GM18951 (cell line): Measurements from ENCODE around the gene HOXB6.

Source experiments
- POLR2A ChIP-seq: IDR thresholded peaks from 4 replicates; pipeline ENCODE4 v1.6.1; 2011; ENCODE audit warnings: mild to moderate bottlenecking; ENCODE audit not compliant: insufficient read length, insufficient read depth; ENCODE audit errors: extremely low read depth
- in situ Hi-C: fragments of 300-500 bp; cut with MboI; formaldehyde crosslinking; loops from one replicate; pipeline ENCODE4 v1.12.0; 2022; ENCODE audit warnings: low sequenced_read_pairs, mixed read lengths, inconsistent platforms; ENCODE audit not compliant: unreplicated experiment

Gene HOXB6

DNA sequence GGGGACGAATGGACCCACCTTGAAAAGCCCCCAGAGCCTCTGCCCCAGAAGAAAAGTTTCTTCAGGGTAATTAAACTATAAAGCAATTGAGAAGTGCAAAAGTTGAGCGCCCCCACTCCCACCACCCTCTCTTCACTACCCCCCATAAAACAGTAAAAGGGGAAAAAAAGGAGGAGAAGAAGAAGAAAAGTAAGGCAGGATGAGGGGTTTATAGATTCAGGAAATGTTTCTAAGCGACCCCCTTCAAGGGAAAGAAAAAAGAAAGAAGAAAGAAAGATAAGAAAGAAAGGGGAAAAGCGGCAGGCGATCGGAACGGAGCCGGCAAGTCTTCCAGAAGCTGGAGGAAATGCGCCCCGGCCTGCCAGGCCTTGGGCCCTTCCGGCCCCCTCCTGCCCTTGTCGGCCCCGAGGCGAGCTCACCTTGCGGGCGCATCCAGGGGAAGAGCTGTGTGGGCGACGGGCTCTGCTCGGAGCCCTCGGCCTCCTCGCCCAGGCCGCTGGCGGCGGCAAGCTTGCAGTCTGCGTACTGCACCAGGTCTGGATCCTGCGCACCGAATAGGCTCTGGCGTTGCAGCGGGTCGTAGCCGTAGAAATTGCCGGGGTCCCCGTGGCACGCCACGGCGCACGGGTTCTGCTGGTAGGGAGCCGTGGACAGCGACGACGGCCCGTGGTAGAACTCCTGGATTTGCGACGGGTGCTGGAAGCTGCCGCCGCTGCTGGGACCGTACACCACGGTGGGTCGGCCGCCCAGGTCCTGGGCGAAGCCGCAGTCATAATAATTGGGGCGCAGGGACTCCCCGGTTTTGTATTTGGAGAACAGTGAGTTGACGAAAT, 9.3 kb upstream of the HOXB6 start:
- no peak for TF ChIP-seq POLR2A
- in situ Hi-C loops: no loop called here

DNA sequence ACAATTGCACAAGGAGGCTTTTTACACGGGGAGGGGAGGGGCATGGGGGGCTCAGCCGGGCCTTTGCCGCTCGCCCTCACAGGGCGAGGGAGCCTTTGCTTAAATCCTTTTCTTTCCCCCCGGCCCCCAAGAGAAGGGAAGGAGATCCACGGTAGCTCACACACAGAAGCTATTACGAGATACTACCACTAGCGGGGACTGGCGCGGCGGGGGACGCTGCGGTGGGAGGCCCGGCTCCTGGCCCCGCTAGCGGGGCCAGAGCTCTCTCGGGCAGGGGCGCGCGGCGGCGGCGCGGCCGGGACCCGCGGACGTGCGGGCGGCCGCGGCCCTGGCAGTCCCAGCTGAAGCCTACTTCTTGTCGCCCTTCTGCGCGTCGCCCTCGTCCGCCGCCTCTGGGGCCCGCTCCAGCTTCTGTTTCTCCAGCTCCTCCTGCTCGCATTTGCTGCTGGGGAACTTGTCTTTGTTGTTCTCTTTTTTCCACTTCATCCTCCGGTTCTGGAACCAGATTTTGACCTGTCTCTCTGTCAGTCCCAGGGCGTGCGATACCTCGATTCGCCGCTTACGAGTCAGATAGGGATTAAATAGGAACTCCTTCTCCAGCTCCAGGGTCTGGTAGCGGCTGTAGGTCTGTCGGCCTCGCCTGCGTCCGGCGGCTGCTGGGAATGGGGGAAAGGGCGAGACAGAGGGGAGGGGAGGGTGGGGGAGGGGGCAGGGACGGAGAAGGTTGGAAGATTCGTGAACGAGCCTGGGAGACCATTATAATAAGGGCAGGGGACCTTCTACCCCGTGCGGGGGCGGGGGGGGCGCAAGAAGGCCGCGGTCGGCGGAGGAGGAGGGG, 8.3 kb upstream of the HOXB6 start:
- no peak for TF ChIP-seq POLR2A
- in situ Hi-C loops: no loop called here

DNA sequence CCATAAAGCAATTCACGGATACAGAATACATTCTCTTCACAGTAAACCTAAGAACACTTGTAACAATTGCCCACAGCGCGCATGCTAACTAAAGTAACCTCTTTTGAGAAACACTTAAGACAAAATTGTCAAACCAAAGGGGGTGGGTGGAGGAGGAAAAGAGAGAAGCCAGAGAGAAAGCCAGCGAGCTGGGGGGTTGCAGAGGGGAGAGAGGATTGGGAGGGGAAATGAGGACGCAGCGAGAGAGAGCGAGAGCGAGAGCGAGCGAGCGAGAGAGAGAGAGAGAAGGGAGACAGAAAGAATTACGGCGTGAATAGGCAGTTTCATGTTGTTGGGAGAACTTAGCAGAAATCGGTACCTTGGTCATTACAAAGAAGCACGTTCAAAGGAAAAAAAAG, 7.7 kb upstream of the HOXB6 start:
- in situ Hi-C loops: no loop called here

DNA sequence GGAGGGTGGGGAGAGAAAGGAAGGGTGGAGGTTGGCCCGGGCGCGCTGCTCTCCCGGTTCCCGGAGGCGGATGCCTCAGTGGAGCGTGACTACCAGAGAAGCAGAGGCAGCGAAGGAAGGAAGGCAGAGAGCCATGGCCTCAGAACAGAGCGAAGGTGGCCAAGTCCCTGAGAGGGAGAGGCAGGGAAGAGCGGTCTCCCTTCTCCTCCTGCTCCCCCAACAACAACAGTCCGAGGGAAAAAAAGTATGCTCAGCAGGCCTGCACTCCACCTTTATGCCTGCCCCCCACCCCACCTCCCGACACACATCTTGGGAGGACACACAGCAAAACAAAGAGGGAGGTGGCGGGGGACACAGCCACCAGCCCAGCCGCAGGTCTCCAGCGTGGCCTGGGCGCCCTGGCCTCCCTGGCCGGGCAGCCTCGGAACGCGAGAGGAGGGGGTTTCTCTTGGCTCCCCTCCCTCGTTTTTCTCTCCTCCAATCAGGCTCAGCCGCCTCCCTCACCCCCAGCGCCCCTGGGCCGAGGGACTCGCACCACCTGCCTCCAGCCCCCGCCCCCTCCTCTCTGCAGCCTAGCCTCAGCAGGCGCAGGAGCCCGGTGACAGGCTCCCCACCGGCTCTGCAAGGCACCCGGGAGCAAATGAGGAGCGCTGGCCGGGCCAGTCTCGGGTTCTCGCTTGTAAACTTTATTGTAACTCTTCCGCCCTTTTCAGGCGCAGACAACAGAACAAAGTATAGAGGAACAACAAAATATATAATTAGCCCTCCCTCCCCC, 7.1 kb upstream of the HOXB6 start:
- peak; percentile 22 for TF ChIP-seq POLR2A
- in situ Hi-C loops: no loop called here

More for the DNA sequence above, 7.7 kb upstream of the HOXB6 start:
- TF ChIP-seq POLR2A: no peak

DNA sequence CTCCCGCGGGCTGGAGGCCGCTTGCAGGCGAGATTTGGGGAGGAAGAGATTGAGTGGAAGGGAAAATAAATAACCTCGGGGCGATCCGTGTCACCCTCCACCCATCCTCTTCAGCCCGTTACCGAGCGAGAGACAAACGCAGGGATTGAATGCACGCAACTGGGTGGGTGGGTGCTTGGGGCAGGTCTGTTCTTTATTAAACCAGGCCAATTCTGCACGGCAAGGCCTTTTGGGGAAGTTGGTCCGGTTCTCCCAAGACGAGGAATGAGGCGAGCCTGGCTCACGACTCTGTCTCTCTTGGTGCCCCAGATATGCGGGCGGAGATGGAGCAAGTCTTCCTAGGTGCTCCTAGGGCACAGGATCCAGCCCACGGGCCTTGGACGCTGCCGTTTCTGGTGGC, 6.4 kb upstream of the HOXB6 start:
- in situ Hi-C loops: no loop called here
- no peak for TF ChIP-seq POLR2A

DNA sequence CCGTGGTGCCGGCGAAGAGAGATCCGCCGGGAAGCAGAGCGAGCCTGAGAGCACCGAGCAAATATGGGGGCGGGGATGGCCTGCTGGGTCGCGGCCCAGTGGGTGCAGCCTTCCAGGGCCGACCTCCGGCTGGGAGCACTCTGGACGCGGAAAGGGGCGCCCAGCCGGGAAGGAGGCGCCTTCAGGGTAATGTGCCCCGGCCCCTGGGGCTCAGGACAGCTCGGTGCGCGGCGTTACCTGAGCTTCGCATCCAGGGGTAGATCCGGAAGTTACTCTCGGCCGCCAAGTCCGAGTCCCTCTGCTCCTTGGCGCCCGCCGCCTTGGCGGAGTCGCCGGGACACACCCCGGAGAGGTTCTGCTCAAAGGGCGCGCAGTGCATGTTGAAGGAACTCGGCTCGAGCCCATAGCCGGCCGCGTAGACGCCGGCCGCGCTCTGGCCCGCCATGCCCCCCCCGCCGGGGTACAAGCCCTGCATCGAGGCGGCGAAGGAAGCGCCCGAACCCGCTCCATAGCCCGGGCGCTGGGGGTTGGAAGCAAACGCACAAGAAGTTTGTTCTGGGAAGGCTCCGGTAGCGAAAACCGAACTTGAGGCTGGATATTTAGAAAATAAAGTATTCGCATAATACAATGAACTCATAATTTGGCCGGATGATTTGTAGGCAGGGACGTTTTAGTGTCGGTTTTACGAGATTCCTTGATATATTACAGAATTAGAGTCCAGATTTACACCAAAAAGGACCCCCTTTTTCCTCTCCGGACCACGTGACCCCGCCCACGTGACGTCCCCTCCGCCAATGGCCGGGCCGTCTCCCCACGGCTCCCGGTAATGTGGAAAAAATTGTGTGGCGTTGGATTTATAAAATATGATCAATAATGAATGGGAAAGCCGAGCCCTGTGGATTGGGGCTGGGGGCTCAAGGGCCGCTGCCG, 5.8 kb upstream of the HOXB6 start, which contains the start of gene HOXB7:
Gene HOXB7, minus strand, starts transcription at position 736 of the 930 bp plus-strand sequence. Its CDS starts 99 bp downstream, at position 637.
- in situ Hi-C loops: no loop called here
- peak; percentile 46 for TF ChIP-seq POLR2A

DNA sequence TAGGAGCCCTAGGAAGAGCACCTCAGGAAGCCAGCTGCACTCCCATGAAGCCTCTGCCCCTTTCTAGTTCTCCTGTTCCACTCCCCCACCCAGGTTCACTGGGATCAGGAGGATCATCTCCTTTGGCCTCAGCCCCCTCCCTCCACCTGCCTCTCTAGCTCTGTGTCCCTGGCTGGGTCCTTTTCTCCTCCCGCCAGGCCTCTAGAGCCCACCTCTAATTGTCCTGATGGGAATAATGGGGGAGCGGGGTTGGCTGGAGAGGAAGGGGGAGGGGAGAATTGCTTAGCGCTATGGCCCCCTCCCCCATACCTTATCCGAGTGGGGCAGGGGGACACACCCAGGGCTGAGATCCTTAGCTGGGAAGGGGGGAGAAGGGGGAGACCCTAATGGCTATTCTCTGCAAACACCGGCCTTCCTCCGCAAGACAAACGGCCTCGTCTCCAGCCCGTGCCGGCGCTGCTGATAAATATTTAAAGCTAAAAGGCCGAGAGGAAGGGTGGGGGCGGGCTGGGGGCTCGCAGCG, 5.0 kb upstream of the HOXB6 start:
- TF ChIP-seq POLR2A: no peak
- in situ Hi-C loops: no loop called here

DNA sequence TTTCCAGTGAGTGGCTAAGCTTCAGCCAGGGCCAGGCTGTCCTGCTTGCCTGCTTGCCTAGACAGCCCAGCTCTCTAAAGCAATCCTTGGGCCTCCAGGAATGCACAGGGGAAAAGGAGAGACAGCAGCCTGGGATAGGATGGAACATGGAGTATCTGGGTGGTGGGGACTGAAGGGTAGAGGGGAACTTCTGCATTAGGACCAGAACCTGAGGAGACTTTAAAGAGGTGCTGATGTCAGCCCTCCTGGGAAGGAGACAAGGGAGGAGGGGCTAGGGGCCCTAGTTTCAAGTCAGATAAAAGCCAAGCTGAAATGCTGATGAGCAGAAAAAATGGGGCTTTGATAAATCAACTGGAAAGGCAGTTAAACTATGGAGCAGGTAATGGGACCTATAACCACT, 4.2 kb upstream of the HOXB6 start:
- no peak for TF ChIP-seq POLR2A

DNA sequence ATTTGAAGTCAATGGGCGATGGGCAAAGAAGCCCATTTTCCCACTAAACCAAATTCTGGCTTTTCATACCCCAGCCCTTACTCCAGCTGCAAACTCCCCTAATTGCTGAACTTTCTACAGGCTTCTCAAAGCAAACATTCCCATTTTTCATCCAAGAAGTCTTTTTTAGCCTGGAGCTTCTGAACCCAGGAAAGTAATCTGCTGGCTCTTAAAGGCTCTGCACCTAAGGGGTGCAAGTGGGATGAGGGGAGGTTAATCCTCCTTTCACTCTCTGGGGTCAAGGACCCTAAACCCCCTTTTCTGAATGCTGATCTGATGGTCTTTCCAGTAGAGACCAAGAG, 3.7 kb upstream of the HOXB6 start:
- no peak for TF ChIP-seq POLR2A
- in situ Hi-C loops: no loop called here

More for the DNA sequence above, 4.2 kb upstream of the HOXB6 start:
- in situ Hi-C loops: no loop called here

DNA sequence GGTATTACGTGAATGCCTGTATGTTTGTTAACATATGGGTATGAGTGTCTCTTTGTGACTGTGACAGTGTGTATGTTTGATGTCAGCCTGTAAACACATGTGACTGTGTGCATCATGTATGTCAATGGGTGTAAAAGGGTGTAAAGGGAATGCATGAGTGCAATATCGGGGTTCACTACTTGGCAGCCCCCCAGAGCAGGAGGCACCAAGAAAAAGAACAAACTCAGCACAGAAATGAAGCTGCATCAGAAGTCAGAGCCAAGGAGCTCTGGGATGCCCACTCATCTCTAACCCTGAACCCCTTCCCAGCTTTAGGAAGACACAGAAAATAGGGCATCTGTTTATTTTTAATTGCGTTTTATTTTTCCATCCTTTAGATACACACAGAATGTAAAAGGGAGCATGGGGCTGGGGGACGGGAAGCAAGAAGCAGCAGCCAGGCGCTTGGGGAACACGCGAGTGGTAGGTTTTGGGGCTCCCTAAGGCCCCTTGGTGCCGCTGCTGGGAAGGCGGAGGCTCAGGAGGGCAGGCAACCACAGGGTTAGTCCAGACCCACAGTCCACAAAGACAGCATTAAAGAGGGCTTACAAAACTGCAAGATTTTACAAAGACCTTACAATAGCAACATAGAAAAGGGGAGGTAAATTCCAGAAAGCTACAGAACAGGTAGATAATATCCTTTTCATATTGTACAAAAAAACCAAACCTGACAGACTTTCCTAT, 2.3 kb upstream of the HOXB6 start:
- no peak for TF ChIP-seq POLR2A
- in situ Hi-C loops: no loop called here
